Liver (tissue), 9 donors: ENCODE measurements around the gene HS3ST4. TPM values are rescaled to one million over a fixed set of nuclear protein-coding genes. Genes with fewer than 3 reads are reported as not detected.

ENCODE experiments used
- DNase-seq: peaks from one replicate; pipeline ENCODE4 v3.0.0-alpha.2; 2017; ENCODE audit warnings: low spot score
- H3K27ac ChIP-seq, 2 donors: one replicate each; pipeline ENCODE4 v1.7.0; 2013; ENCODE audit warnings: inconsistent platforms in 2 of 2, low read length in 2 of 2, control low read depth in 1 of 2, low read depth in 1 of 2, mild to moderate bottlenecking in 1 of 2
- H3K27me3 ChIP-seq, 4 donors: one replicate each; pipeline versions ENCODE4 v1.6.1 to v1.7.0; 2013; ENCODE audit warnings: low read length in 3 of 4, inconsistent platforms in 1 of 4, mild to moderate bottlenecking in 1 of 4, moderate library complexity in 1 of 4; ENCODE audit not compliant: control insufficient read depth in 4 of 4, insufficient read depth in 4 of 4
- H3K36me3 ChIP-seq, 4 donors: one replicate each; pipeline versions ENCODE4 v1.6.1 to v1.7.0; 2013; ENCODE audit warnings: low read length in 3 of 4, mild to moderate bottlenecking in 3 of 4, low read depth in 1 of 4, moderate library complexity in 1 of 4; ENCODE audit not compliant: control insufficient read depth in 4 of 4, insufficient read depth in 3 of 4
- H3K4me1 ChIP-seq, 4 donors: one replicate each; pipeline versions ENCODE4 v1.6.1 to v1.7.0; 2013; ENCODE audit warnings: low read length in 3 of 4, mild to moderate bottlenecking in 3 of 4, moderate library complexity in 1 of 4; ENCODE audit not compliant: control insufficient read depth in 4 of 4, insufficient read depth in 4 of 4
- H3K4me3 ChIP-seq, 3 donors: one replicate each; pipeline versions ENCODE4 v1.6.1 to v1.7.0; 2013; ENCODE audit warnings: low read length in 3 of 3, control low read depth in 1 of 3, low read depth in 1 of 3, mild to moderate bottlenecking in 1 of 3
- H3K9ac ChIP-seq, 2 donors: one replicate each; pipeline ENCODE4 v1.7.0; 2013; ENCODE audit warnings: low read length in 2 of 2, mild to moderate bottlenecking in 2 of 2, moderate library complexity in 2 of 2, control low read depth in 1 of 2, low read depth in 1 of 2
- H3K9me3 ChIP-seq, 4 donors: one replicate each; pipeline versions ENCODE4 v1.6.1 to v1.7.0; 2013; ENCODE audit warnings: low read length in 3 of 4; ENCODE audit not compliant: control insufficient read depth in 4 of 4
- ATF3 ChIP-seq: IDR thresholded peaks from 2 replicates; pipeline ENCODE4 v1.6.1; 2016; ENCODE audit warnings: antibody characterized with exemption
- EGR1 ChIP-seq, 2 donors: IDR thresholded peaks; 2 replicates each; pipeline ENCODE4 v1.6.1; 2016 to 2018; ENCODE audit warnings: antibody characterized with exemption in 2 of 2, low read depth in 2 of 2
- FOXA1 ChIP-seq: IDR thresholded peaks from 2 replicates; pipeline ENCODE4 v1.6.1; 2016; ENCODE audit warnings: antibody characterized with exemption
- FOXA2 ChIP-seq: IDR thresholded peaks from 2 replicates; pipeline ENCODE4 v1.6.1; 2016; ENCODE audit warnings: antibody characterized with exemption
- GABPA ChIP-seq, 2 donors: IDR thresholded peaks in 1 of 2; conservative IDR thresholded peaks in 1 of 2; 2 replicates each; pipeline ENCODE4 v1.6.1; 2016; ENCODE audit warnings: antibody characterized with exemption in 2 of 2, mild to moderate bottlenecking in 1 of 2, moderate library complexity in 1 of 2
- HNF4A ChIP-seq, 2 donors: conservative IDR thresholded peaks; 2 replicates each; pipeline ENCODE4 v1.6.1; 2016; ENCODE audit warnings: antibody characterized with exemption in 2 of 2, mild to moderate bottlenecking in 2 of 2
- JUND ChIP-seq, 2 donors: IDR thresholded peaks; 2 replicates each; pipeline ENCODE4 v1.6.1; 2016; ENCODE audit warnings: antibody characterized with exemption in 2 of 2
- MAX ChIP-seq: IDR thresholded peaks from 2 replicates; pipeline ENCODE4 v1.6.1; 2016; ENCODE audit warnings: antibody characterized with exemption
- NR2F2 ChIP-seq: IDR thresholded peaks from 2 replicates; pipeline ENCODE4 v1.6.1; 2016; ENCODE audit warnings: antibody characterized with exemption
- RAD21 ChIP-seq, 2 donors: IDR thresholded peaks; 2 replicates each; pipeline ENCODE4 v1.6.1; 2016; ENCODE audit warnings: antibody characterized with exemption in 2 of 2, mild to moderate bottlenecking in 2 of 2
- REST ChIP-seq: IDR thresholded peaks from 2 replicates; pipeline ENCODE4 v1.6.1; 2016; ENCODE audit warnings: antibody characterized with exemption, mild to moderate bottlenecking
- RXRA ChIP-seq, 2 donors: IDR thresholded peaks; 2 replicates each; pipeline ENCODE4 v1.6.1; 2017 to 2018; ENCODE audit warnings: antibody characterized with exemption in 2 of 2, mild to moderate bottlenecking in 1 of 2
- TAF1 ChIP-seq: conservative IDR thresholded peaks from 2 replicates; pipeline ENCODE4 v1.6.1; 2016; ENCODE audit warnings: antibody characterized with exemption, mild to moderate bottlenecking
- YY1 ChIP-seq: IDR thresholded peaks from 2 replicates; pipeline ENCODE4 v1.6.1; 2016; ENCODE audit warnings: antibody characterized with exemption, mild to moderate bottlenecking
- ZBTB33 ChIP-seq: IDR thresholded peaks from 2 replicates; pipeline ENCODE4 v1.6.1; 2016; ENCODE audit warnings: antibody characterized with exemption
- WGBS: extraction: QIAGEN DNeasy Blood & Tissue Kit; methylation state at CpG from one replicate; pipeline ENCODE4 v1.1.7; 2013; 5-methylcytosine and 5-hydroxymethylcytosine counted together
- polyA plus RNA-seq, 2 donors: library from polyadenylated mRNA; stranded (reverse) in 1 of 2; unstranded in 1 of 2; fragments of 200-250 nt in 1 of 2; fragments of >200 nt in 1 of 2; fragmentation: Nextera tagmentation in 1 of 2; extraction: Ambion mirVana in 1 of 2; gene quantifications; one replicate each; pipeline versions ENCODE4 v1.2.1 to v1.2.3, GENCODE V29; 2013 to 2015
- total RNA-seq, 2 donors: library from RNA; depleted of rRNA; stranded (reverse); fragments of >200 nt; gene quantifications; one replicate each; pipeline ENCODE4 v1.2.3, GENCODE V29; 2014
- TF ChIP-seq, protein P1 (sequence below): fragments of 150-350 bp; IDR thresholded peaks from 2 replicates; pipeline ENCODE4 v1.5.1; 2017; ENCODE audit warnings: improper control_type of control experiment, low read depth, low read length; ENCODE audit not compliant: missing input control
- donor health status: healthy.
- donor health status: healthy.
- donor health status: healthy.
- donor health status: healthy.
- donor health status: healthy.

Gene HS3ST4
- total and polyA plus RNA-seq, 4 donors = not detected

- H3K9me3 ChIP-seq = no peaks in the 10 kb centered on the region
- TF ChIP-seq RXRA (IDR thresholded peaks at IDR 0.05) = no peak
- no peak for TF ChIP-seq HNF4A (conservative IDR thresholded peaks at IDR 0.05)
- no peak for TF ChIP-seq FOXA1
- no peak for TF ChIP-seq MAX
- TF ChIP-seq, protein P1, sequence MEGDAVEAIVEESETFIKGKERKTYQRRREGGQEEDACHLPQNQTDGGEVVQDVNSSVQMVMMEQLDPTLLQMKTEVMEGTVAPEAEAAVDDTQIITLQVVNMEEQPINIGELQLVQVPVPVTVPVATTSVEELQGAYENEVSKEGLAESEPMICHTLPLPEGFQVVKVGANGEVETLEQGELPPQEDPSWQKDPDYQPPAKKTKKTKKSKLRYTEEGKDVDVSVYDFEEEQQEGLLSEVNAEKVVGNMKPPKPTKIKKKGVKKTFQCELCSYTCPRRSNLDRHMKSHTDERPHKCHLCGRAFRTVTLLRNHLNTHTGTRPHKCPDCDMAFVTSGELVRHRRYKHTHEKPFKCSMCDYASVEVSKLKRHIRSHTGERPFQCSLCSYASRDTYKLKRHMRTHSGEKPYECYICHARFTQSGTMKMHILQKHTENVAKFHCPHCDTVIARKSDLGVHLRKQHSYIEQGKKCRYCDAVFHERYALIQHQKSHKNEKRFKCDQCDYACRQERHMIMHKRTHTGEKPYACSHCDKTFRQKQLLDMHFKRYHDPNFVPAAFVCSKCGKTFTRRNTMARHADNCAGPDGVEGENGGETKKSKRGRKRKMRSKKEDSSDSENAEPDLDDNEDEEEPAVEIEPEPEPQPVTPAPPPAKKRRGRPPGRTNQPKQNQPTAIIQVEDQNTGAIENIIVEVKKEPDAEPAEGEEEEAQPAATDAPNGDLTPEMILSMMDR = no peak
- no peak for TF ChIP-seq ZBTB33
- no peak for TF ChIP-seq RAD21 (IDR thresholded peaks at IDR 0.05)
- TF ChIP-seq YY1 = no peak
- TF ChIP-seq EGR1 (IDR thresholded peaks at IDR 0.05; ENCODE audit: low read depth in 2 of 2) = no peak
- TF ChIP-seq REST = no peak
- TF ChIP-seq ATF3 = no peak
- TF ChIP-seq JUND (IDR thresholded peaks at IDR 0.05) = no peak
- no peak for TF ChIP-seq NR2F2
- no peak for TF ChIP-seq FOXA2
- no peak for TF ChIP-seq TAF1
- no peak overlapping the region for H3K27ac ChIP-seq
- peak overlapping the region in 1 of 3 donors; percentile 49 for H3K4me3 ChIP-seq
- peaks cover 0 to 11% (median 8%) of the 10 kb centered on the region in 4 donors for H3K27me3 ChIP-seq
- no peaks in the 10 kb centered on the region for H3K36me3 ChIP-seq
- peaks cover 2 to 15% (median 9%) of the 10 kb centered on the region in 4 donors for H3K4me1 ChIP-seq
- no peak overlapping the region for H3K9ac ChIP-seq
- DNase-seq = no peak
- whole genome bisulfite sequencing = 2% methylated on average over 70 of the region's 70 CpGs
Observed at GRCh38 chr16:25692742-25693508, 1.2 kb downstream of the HS3ST4 start.

DNA sequence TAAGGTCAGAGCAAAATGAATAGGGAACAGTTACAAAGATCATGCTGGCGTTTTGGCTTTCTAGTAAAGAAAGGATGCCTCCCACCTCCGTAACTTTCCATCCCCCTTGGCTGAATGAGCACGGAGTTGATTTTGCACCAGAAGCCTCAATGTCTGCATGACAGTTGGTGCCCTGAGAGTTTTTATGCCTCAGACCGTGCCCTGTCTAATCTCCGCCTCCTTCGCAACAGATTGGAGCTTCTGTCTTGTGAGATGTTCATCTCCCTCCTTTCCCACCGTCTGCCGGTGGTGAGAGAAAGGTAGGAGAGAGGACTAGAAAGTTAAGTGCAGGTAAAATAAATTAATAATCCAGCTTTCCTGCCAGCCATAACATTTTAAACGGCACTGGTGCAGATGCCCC is 1.9 kb downstream of the HS3ST4 start:
- Histone ChIP-seq H3K9me3 (no peaks in the 10 kb centered on the region), H3K4me3 (no peak overlapping the region), H3K27ac (no peak overlapping the region), H3K9ac (no peak overlapping the region), H3K4me1 (peaks cover 2 to 15% (median 9%) of the 10 kb centered on the region in 4 donors), H3K27me3 (peaks cover 0 to 11% (median 8%) of the 10 kb centered on the region in 4 donors), H3K36me3 (no peaks in the 10 kb centered on the region)
- WGBS = 12% methylated on average over 9 of the region's 9 CpGs
- DNase-seq = no peak
- TF ChIP-seq RXRA (IDR thresholded peaks at IDR 0.05) = no peak
- TF ChIP-seq JUND (IDR thresholded peaks at IDR 0.05) = no peak
- TF ChIP-seq YY1 = no peak
- TF ChIP-seq HNF4A (conservative IDR thresholded peaks at IDR 0.05) = no peak
- no peak for TF ChIP-seq TAF1
- TF ChIP-seq NR2F2 = no peak
- TF ChIP-seq FOXA2 = no peak
- no peak for TF ChIP-seq RAD21 (IDR thresholded peaks at IDR 0.05)
- no peak for TF ChIP-seq GABPA (IDR thresholded peaks at IDR 0.05 in 1 of 2, conservative IDR thresholded peaks at IDR 0.05 in 1 of 2)
- TF ChIP-seq FOXA1 = no peak
- TF ChIP-seq, protein P1 = no peak
- TF ChIP-seq REST = no peak
